Head of caudate nucleus (tissue), 42 donors: ENCODE data around the gene DACH1.

Experiments used
- DNase-seq, 42 donors: peaks; one replicate each; pipeline versions ENCODE4 v3.0.0 to v3.0.0-alpha.2; 2020 to 2021; ENCODE audit warnings: mixed read lengths in 7 of 42
- intact Hi-C: fragments of 100-400 bp; cut with DNase I; formaldehyde crosslinking; loops from one replicate; pipeline ENCODE4 v1.15.0; 2022

DACH1 gene

GRCh38 chr13:71730267-71730666 lies 136.7 kb downstream of the DACH1 start:
- DNase-seq, result no peak
- intact Hi-C loops, result no loop called here

GRCh38 chr13:71729441-71729840 lies 137.6 kb downstream of the DACH1 start:
- intact Hi-C loops, result no loop called here
- no peak for DNase-seq

GRCh38 chr13:71727662-71728061 lies 139.3 kb downstream of the DACH1 start:
- intact Hi-C loops, result no loop called here
- no peak for DNase-seq

DNA sequence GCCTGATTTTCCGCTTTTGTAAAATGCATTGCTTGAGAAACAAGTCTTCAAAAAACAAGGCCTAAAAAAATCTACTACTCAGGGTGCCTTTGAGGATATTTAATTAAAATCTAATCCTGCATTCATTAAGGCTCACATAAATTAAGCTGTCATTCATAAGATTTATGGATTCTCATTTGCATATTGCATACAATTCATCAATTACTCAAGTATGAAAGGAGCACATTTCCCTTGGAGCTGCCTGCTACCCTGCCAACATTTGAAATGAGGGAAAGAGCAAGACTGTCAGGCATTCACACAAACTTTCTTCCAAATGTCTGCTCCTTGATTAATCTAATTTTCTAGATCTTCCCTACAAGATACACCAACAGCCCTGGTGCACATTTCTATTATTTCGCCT lies 140.0 kb downstream of the DACH1 start:
- intact Hi-C loops, result no loop called here

DNA sequence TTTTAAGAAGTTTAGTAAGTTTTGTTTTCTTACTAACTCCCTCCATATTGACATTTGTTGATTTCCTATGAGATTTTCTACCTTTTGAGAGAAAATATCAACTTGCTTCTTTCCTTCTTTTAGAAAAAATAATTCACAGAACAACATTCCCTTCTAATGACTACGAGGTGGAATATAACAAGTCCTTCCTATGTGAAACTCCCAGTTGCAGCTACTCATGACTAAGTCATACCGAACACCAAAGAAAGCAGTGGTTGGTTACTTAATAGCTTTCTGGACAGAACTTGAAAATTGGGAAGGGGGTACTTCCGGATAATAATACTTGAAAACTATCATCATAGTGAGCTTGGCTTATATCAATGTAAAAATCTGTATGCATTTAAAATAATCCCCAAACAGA lies 144.8 kb downstream of the DACH1 start:
- intact Hi-C loops, result no loop called here
- no peak for DNase-seq

More for the DNA sequence above, 140.0 kb downstream of the DACH1 start:
- DNase-seq, result no peak

DNA sequence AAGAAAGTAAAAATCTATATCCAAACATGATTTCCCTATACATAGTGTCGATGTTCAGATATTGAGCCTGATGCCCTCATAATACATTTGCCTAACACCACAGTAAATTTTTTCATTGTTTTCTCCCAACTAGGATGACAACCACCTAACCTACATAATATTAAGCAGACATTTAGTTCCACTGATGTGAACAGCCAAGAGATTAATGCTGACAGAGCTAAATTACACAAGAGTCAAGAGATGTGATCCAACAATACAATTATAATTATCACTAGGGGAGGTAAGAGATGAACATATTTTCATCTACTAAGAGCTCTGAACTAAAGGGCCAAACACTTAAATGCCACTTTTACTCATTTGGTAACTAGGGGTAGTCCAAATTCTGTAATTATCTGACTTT lies 145.9 kb downstream of the DACH1 start:
- no peak for DNase-seq
- intact Hi-C loops, result no loop called here

DNA sequence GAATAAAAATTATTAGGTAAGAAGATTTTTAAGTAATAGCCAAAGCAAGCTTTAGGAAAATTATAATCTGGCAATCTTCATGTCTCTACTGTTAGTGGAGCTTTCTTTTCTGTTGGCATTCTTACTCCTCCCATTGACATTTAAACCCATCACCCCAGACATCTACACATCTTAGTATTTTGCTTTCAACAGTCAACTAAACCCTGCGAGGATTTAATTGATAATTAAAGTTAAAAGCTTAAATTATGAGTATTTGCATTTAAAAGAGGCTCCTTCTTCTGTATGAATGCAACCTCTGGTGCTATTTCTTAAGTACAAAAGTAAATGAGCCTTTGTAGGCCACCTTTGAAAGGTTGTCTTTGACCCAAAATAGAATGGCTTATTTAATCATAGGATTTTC lies 148.1 kb downstream of the DACH1 start:
- intact Hi-C loops, result no loop called here
- DNase-seq, result no peak

GRCh38 chr13:71714802-71715375 lies 152.1 kb downstream of the DACH1 start:
- DNase-seq, result no peak
- intact Hi-C loops, result no loop called here

- intact Hi-C loops, result no loop called here
- DNase-seq, result no peak
Measured at GRCh38 chr13:71712988-71713653, 153.9 kb downstream of the DACH1 start.

GRCh38 chr13:71704656-71705055 lies 162.3 kb downstream of the DACH1 start:
- DNase-seq, result no peak
- intact Hi-C loops, result no loop called here

DNA sequence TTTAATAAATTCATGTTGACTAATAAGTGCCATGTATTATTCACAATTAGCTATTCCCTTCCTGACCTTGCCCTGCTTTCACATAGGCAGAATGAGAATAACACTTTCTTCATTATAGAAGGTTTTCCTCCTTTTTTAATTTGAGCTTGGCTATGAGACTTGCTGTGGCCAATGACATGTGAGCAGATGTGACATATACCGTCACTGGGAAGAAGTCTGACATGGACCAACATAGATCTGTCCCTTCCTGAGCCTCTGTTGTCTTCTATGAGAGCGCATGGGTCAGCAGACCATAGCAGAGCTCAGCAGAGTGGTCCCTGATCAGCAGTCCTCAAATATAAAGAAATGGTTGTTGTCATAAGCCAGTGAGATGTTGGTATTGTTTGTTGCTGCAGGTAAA lies 163.9 kb downstream of the DACH1 start:
- intact Hi-C loops, result no loop called here
- no peak for DNase-seq

DNA sequence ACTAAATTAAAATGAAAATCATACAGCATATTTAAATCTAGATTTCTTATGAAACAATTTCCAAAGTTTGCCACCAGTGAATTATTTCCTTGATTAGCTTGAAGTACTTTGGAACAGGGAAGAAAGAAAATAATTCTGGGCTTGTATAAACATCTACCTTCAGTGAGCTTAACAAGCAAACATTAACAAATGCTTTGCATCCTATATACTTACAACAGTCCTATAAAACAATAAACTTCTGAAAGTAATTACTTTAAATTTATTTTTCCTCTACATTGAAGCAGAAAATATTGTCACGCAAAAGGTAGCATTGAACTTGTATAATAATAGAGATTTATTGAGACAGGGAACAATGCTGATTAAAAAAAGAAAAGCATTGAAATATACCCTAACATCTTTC lies 164.8 kb downstream of the DACH1 start:
- intact Hi-C loops, result no loop called here
- DNase-seq, result no peak

- intact Hi-C loops, result no loop called here
Measured at GRCh38 chr13:71701741-71702140, 165.3 kb downstream of the DACH1 start.

GRCh38 chr13:71699342-71699741 lies 167.7 kb downstream of the DACH1 start:
- intact Hi-C loops, result no loop called here
- no peak for DNase-seq

More at GRCh38 chr13:71701741-71702140, 165.3 kb downstream of the DACH1 start:
- DNase-seq, result no peak

DNA sequence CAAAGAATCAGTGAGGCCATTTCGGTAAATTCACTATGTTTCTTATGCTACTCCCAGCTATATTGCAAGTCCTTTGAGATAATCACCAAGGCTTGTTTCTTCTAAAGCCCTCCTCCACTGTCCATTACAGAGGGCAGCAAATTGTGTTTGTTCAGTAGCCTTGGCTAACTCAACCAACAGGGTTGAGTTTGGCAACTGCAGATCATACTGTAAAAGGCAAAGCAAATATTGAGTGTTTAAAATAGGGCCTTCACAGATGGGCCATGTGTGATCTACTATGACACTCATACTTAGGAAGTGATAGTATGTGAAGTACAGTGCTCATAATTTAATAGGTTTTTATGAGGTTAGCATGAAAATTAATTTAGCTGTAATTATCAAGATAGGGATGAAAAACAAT lies 171.3 kb downstream of the DACH1 start:
- no peak for DNase-seq
- intact Hi-C loops, result no loop called here

DNA sequence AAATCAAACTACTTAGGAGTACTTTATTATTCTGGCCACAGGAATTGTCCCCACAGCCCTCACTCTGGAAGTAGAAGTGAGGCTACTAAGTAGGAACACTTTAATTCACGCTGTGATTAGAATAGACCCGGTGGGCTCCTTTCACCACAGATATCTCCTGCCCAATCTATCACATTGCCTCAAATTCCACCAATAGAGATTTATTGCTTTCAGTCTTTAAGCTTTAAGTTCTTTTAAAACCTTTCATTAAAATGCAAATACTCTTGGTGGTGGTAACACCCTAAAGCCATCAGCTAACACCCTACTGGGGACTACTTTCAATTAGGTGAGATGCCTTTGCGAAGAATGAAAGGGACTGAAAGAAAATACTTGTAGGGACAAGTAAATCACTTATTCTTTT lies 181.9 kb downstream of the DACH1 start:
- DNase-seq, result no peak
- intact Hi-C loops, result no loop called here

DNA sequence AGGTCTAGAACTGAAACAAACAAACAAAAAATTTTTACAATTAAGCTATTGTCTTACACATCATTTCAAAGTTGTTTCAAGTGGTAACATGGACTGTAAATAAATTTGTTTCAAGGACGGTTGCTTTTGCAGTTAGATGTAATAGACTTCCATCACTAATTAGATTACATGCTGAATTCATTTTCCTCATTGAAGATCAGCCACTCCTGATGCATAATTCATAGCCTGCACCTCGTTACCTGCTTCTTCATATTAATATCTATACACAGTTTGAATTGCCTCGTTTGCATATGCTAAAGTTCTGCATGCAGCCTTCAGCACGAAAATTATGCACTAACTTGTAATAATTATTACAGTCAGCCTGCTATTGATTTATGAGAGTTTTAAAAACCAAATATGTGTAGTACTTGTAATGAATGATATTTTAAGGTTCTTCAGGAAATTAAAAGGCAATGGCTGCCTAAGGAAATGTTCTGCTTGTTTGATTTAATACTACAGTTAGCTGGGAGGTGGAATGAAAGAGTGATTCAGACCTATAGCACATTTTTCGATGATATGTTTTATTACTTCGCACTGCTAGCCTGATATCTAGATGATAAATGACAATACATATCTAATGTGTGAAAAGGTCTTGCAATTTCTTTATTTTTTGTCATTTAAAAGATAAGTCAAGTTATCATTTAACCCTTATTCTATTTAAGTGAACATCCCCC lies 184.9 kb downstream of the DACH1 start:
- DNase-seq, result no peak
- intact Hi-C loops, result no loop called here

DNA sequence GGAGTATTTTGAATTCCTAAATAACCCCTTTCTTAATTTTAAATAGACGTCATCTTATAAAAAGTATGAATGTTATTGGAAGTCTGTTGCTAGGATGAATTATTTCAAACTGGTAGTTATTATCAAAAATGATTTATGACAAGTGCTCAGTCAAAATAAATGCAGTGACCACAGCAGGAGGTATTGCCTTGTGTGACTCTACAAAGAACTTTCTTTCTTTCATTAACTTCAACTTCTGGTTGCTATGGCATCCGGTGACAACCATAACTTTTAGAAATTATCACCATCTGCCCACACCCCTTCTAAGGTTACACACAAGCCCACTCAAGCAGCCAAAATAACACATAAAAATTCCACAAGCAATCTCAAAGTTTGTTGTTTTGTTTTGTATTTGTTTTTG lies 189.9 kb downstream of the DACH1 start:
- intact Hi-C loops, result no loop called here
- DNase-seq, result no peak

DNA sequence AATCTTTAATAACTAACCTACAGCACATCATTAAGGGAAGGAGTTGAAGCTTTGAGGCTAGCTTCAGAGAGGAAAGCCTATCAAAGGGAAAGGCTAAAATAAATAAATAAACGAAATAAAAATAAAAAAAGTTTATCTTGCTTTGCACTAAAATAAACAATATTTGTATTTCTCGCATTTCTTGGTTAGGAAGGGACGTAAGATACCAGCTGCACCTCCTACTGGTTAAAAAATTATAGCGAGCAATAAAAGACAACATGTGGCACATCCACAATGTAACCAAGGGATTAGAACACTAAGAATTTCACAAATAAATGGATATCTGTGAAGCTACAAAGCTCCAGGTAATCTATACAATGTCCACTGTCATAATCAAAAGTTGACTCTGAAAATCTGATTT lies 194.5 kb downstream of the DACH1 start:
- intact Hi-C loops, result no loop called here

DNA sequence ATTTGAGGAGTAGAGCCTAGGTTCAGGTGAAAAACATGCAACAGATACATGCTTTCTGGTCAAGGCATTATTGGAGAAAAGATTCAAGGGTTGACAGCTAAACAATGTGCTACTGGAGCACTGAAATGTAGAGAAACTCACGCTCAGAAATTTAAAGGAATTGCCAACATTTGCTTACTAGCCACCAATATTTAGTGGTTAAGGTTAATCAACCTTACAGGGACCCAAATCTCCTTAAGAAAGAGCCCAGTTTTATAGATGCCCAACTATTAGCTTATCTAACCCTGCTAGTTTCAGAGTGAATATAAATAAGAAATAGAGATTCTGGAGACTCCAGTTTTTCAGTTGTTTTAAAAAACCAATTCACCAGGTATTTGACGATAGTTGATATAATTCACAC lies 203.6 kb downstream of the DACH1 start:
- no peak for DNase-seq
- intact Hi-C loops, result no loop called here

More for the DNA sequence above, 194.5 kb downstream of the DACH1 start:
- no peak for DNase-seq

DNA sequence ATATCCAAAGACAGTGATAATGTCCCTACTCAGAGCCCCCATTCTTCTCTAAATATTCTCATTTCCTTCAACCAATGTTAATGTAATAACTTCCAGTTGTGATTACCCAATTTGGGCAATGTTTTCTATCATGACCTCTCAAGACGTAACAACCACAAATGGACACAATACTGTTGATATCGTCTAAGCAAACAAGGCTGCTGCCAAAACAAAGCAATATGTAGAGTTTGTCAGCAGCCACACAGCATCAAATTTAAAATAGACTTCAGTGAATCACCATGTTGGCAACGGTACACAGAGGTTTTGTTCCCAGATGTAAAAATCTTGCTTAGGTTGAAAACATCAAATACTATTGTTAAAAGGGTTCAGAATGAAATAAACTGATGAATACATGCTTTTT lies 205.1 kb downstream of the DACH1 start:
- no peak for DNase-seq
- intact Hi-C loops, result no loop called here
